H9 (cell line): ENCODE data around the gene KLHDC7B. TPM values are rescaled to one million over a fixed set of nuclear protein-coding genes. Genes with fewer than 3 reads are reported as not detected.

ENCODE experiments used
- DNase-seq: peaks from one replicate; pipeline ENCODE4 v3.0.0-alpha.2; 2017
- H2AFZ ChIP-seq: one replicate; pipeline ENCODE4 v1.6.1; 2013; ENCODE audit warnings: mild to moderate bottlenecking, low read length, control low read depth, moderate library complexity
- H2AK5ac ChIP-seq: 2 replicates; pipeline ENCODE4 v1.6.1; 2013; ENCODE audit warnings: low read length, control low read depth, mixed read lengths; ENCODE audit not compliant: insufficient read length
- H2BK120ac ChIP-seq: one replicate; pipeline ENCODE4 v1.6.1; 2013; ENCODE audit warnings: low read depth, mild to moderate bottlenecking, low read length, control low read depth, inconsistent platforms; ENCODE audit not compliant: poor library complexity, severe bottlenecking
- H2BK12ac ChIP-seq: 2 replicates; pipeline ENCODE4 v1.6.1; 2013; ENCODE audit warnings: low read length, control low read depth, mixed read lengths, low read depth; ENCODE audit not compliant: insufficient read length
- H2BK15ac ChIP-seq: 2 replicates; pipeline ENCODE4 v1.6.1; 2013; ENCODE audit warnings: low read depth, low read length, control low read depth
- H2BK20ac ChIP-seq: one replicate; pipeline ENCODE4 v1.6.1; 2013; ENCODE audit warnings: low read depth, mild to moderate bottlenecking, low read length, control low read depth, inconsistent platforms; ENCODE audit not compliant: poor library complexity, severe bottlenecking
- H2BK5ac ChIP-seq: 2 replicates; pipeline ENCODE4 v1.6.1; 2013; ENCODE audit warnings: low read length, control low read depth, mixed read lengths; ENCODE audit not compliant: insufficient read length
- H3K14ac ChIP-seq: 2 replicates; pipeline ENCODE4 v1.6.1; 2013; ENCODE audit warnings: low read length, control low read depth; ENCODE audit not compliant: insufficient read depth
- H3K18ac ChIP-seq: 2 replicates; pipeline ENCODE4 v1.6.1; 2013; ENCODE audit warnings: low read depth, mild to moderate bottlenecking, mixed read lengths, low read length, control low read depth; ENCODE audit not compliant: insufficient read length
- H3K23ac ChIP-seq: 2 replicates; pipeline ENCODE4 v1.6.1; 2013; ENCODE audit warnings: low read length, control low read depth, mixed read lengths, low read depth; ENCODE audit not compliant: insufficient read length
- H3K23me2 ChIP-seq: 2 replicates; pipeline ENCODE4 v1.6.1; 2013; ENCODE audit warnings: low read depth, mild to moderate bottlenecking, mixed read lengths, low read length, control low read depth; ENCODE audit not compliant: insufficient read length, poor library complexity, severe bottlenecking
- H3K27ac ChIP-seq: 2 replicates; pipeline ENCODE4 v1.5.1; 2013; ENCODE audit warnings: low read length, control low read depth, mixed read lengths, low read depth; ENCODE audit not compliant: insufficient read length
- H3K27me3 ChIP-seq: 2 replicates; pipeline ENCODE4 v1.6.1; 2013; ENCODE audit warnings: low read length, control low read depth, inconsistent platforms; ENCODE audit not compliant: insufficient read depth
- H3K4ac ChIP-seq: 2 replicates; pipeline ENCODE4 v1.6.1; 2013; ENCODE audit warnings: low read depth, mild to moderate bottlenecking, control low read depth, inconsistent platforms, low read length, moderate library complexity
- H3K4me1 ChIP-seq: 2 replicates; pipeline ENCODE4 v1.6.1; 2013; ENCODE audit warnings: low read length, control low read depth, inconsistent platforms; ENCODE audit not compliant: insufficient read depth
- H3K4me2 ChIP-seq: 2 replicates; pipeline ENCODE4 v1.6.1; 2013; ENCODE audit warnings: low read length, control low read depth, mixed read lengths; ENCODE audit not compliant: insufficient read length, insufficient read depth
- H3K56ac ChIP-seq: 2 replicates; pipeline ENCODE4 v1.6.1; 2013; ENCODE audit warnings: low read depth, mild to moderate bottlenecking, mixed read lengths, low read length, control low read depth; ENCODE audit not compliant: insufficient read length
- H3K79me1 ChIP-seq: 2 replicates; pipeline ENCODE4 v1.6.1; 2013; ENCODE audit warnings: low read depth, mild to moderate bottlenecking, moderate library complexity, low read length, control low read depth, inconsistent platforms; ENCODE audit not compliant: insufficient read depth, poor library complexity, severe bottlenecking
- H3K79me2 ChIP-seq: 2 replicates; pipeline ENCODE4 v1.6.1; 2013; ENCODE audit warnings: low read length, control low read depth, inconsistent platforms; ENCODE audit not compliant: insufficient read depth
- H3K9ac ChIP-seq: 2 replicates; pipeline ENCODE4 v1.6.1; 2013; ENCODE audit warnings: low read length, control low read depth, mixed read lengths; ENCODE audit not compliant: insufficient read length; ENCODE audit errors: extremely low read depth
- H3K9me3 ChIP-seq: one replicate; pipeline ENCODE4 v1.6.1; 2013; ENCODE audit warnings: low read depth, low read length, inconsistent platforms; ENCODE audit not compliant: control insufficient read depth
- H3T11ph ChIP-seq: one replicate; pipeline ENCODE4 v1.6.1; 2013; ENCODE audit warnings: mild to moderate bottlenecking, low read length, control low read depth, inconsistent platforms
- H4K20me1 ChIP-seq: one replicate; pipeline ENCODE4 v1.6.1; 2013; ENCODE audit not compliant: control insufficient read depth, insufficient read length, insufficient read depth
- H4K5ac ChIP-seq: 2 replicates; pipeline ENCODE4 v1.6.1; 2013; ENCODE audit warnings: low read depth, mild to moderate bottlenecking, mixed read lengths, low read length, control low read depth; ENCODE audit not compliant: insufficient read length
- H4K8ac ChIP-seq: replicated peaks from 2 replicates; pipeline ENCODE4 v1.6.1; 2013; ENCODE audit warnings: low read length, control low read depth, mixed read lengths, low read depth; ENCODE audit not compliant: insufficient read length
- H4K91ac ChIP-seq: 2 replicates; pipeline ENCODE4 v1.6.1; 2013; ENCODE audit warnings: low read depth, mild to moderate bottlenecking, moderate library complexity, mixed read lengths, low read length, control low read depth; ENCODE audit not compliant: insufficient read length
- H3K27ac Mint-ChIP-seq, 3 experiments: 2 replicates in 2 of 3; 3 replicates in 1 of 3; pipeline ENCODE4 v1.8.0; 2020 to 2021; ENCODE audit warnings: mixed read lengths in 3 of 3, mild to moderate bottlenecking in 1 of 3, moderate library complexity in 1 of 3
- H3K27me3 Mint-ChIP-seq: 2 replicates; pipeline ENCODE4 v1.8.0; 2021; ENCODE audit warnings: low read depth, mild to moderate bottlenecking, moderate library complexity, mixed read lengths
- H3K36me3 Mint-ChIP-seq, 3 experiments: 2 replicates in 2 of 3; 3 replicates in 1 of 3; pipeline ENCODE4 v1.8.0; 2020 to 2021; ENCODE audit warnings: low read depth in 3 of 3, mixed read lengths in 3 of 3; ENCODE audit not compliant: insufficient read depth in 1 of 3
- H3K4me1 Mint-ChIP-seq, 2 experiments: 2 replicates each; pipeline ENCODE4 v1.8.0; 2020; ENCODE audit warnings: mixed read lengths in 2 of 2
- H3K4me3 Mint-ChIP-seq, 2 experiments: 2 replicates in 1 of 2; 3 replicates in 1 of 2; pipeline ENCODE4 v1.8.0; 2020 to 2021; ENCODE audit warnings: mild to moderate bottlenecking in 2 of 2, mixed read lengths in 2 of 2, moderate library complexity in 1 of 2
- H3K9me3 Mint-ChIP-seq, 2 experiments: 2 replicates in 1 of 2; 3 replicates in 1 of 2; pipeline ENCODE4 v1.8.0; 2020; ENCODE audit warnings: mild to moderate bottlenecking in 2 of 2, mixed read lengths in 2 of 2, moderate library complexity in 1 of 2
- CTCF ChIP-seq: fragments of 200-600 bp; sonication (generic); conservative IDR thresholded peaks from 3 replicates; pipeline ENCODE4 v1.8.0; 2021; ENCODE audit warnings: antibody characterized with exemption, mild to moderate bottlenecking
- WGBS: extraction: QIAGEN DNeasy Blood & Tissue Kit; methylation state at CpG from one replicate; pipeline ENCODE4 v1.1.7; 2013; ENCODE audit warnings: missing lambda C conversion rate, low lambda C conversion rate, mixed read lengths; ENCODE audit not compliant: insufficient read length; ENCODE audit errors: extremely low coverage; 5-methylcytosine and 5-hydroxymethylcytosine counted together
- total RNA-seq: library from RNA; stranded (reverse); gene quantifications from 2 replicates; pipeline ENCODE4 v1.2.1, GENCODE V29; 2021

Gene KLHDC7B
- total RNA-seq, 1 experiment from 2014 or later: not detected

GRCh38 chr22:50529897-50530579 lies 15.7 kb upstream of the KLHDC7B start, which contains the start of gene TYMP:
Gene TYMP (minus strand): TSS chr22:50530012. CDS start chr22:50529709, 303 bp downstream.
- H2AK5ac ChIP-seq: no peak within 1 kb of the TSS
- no peak within 1 kb of the TSS for H4K5ac ChIP-seq
- no peak within 1 kb of the TSS for H2BK15ac ChIP-seq
- no peak for TF ChIP-seq CTCF
- H3K14ac ChIP-seq: 0 out of 2 replicates have a peak within 1 kb of the TSS, but pooled peaks have one; percentile 77
- no peak within 1 kb of the TSS for H2BK20ac ChIP-seq
- no peaks in the 10 kb centered on the region; a peak in 1 of 7 replicates for H3K36me3 Mint-ChIP-seq
- no peaks in the 10 kb centered on the region for H3K79me1 ChIP-seq
- H3K9me3 Mint-ChIP-seq: no peaks in the 10 kb centered on the region; a peak in 1 of 5 replicates
- H2BK5ac ChIP-seq: no peak within 1 kb of the TSS
- H3K4ac ChIP-seq: no peak within 1 kb of the TSS
- no peaks in the 10 kb centered on the region for H4K20me1 ChIP-seq
- H3K4me1 ChIP-seq: no peaks in the 10 kb centered on the region
- H3K9me3 ChIP-seq: no peaks in the 10 kb centered on the region
- H3K56ac ChIP-seq: no peak within 1 kb of the TSS
- no peak within 1 kb of the TSS for H3K27ac ChIP-seq
- peak within 1 kb of the TSS; percentile 34 for H3K4me2 ChIP-seq
- H4K91ac ChIP-seq: no peak within 1 kb of the TSS
- H3K4me1 Mint-ChIP-seq: peaks cover 15 to 20% of the 10 kb centered on the region in 2 experiments
- no peak within 1 kb of the TSS for H3K27ac Mint-ChIP-seq
- peaks cover 21% of the 10 kb centered on the region for H3K23me2 ChIP-seq
- no peak within 1 kb of the TSS for H2AFZ ChIP-seq
- H2BK120ac ChIP-seq: no peak within 1 kb of the TSS
- H3K4me3 Mint-ChIP-seq: peak within 1 kb of the TSS; percentile 56 to 77
- H3K23ac ChIP-seq: no peak within 1 kb of the TSS
- DNase-seq: peak; percentile 41
- peaks cover 37% of the 10 kb centered on the region; the same call in 1 of the 2 replicates for H3K27me3 ChIP-seq
- WGBS: no CpG with 5 or more reads among the region's 92 CpGs
- H2BK12ac ChIP-seq: no peak within 1 kb of the TSS
- H3K27me3 Mint-ChIP-seq: peaks cover 75% of the 10 kb centered on the region
- H4K8ac ChIP-seq: no peak within 1 kb of the TSS
- peak within 1 kb of the TSS; percentile 33 for H3K18ac ChIP-seq
- H3K79me2 ChIP-seq: no peaks in the 10 kb centered on the region
- H3T11ph ChIP-seq: no peak within 1 kb of the TSS
- no peak within 1 kb of the TSS for H3K9ac ChIP-seq
